GM11168 (cell line): Measurements from ENCODE around the gene FBXO11.

ENCODE experiments used
- in situ Hi-C: fragments of 300-500 bp; cut with MboI; formaldehyde crosslinking; loops from one replicate; pipeline ENCODE4 v1.12.0; 2022; ENCODE audit warnings: low sequenced_read_pairs; ENCODE audit not compliant: unreplicated experiment

FBXO11 gene

GRCh38 chr2:47864566-47864965 lies 41.7 kb downstream of the FBXO11 start:
- in situ Hi-C loops = loop anchor here (25.0 kb wide), 1 partner anchor 548 kb away; no protein-coding TSS in a partner anchor

GRCh38 chr2:47862949-47863348 lies 43.3 kb downstream of the FBXO11 start:
- in situ Hi-C loops = loop anchor here (25.0 kb wide), 1 partner anchor 549 kb away; no protein-coding TSS in a partner anchor

DNA sequence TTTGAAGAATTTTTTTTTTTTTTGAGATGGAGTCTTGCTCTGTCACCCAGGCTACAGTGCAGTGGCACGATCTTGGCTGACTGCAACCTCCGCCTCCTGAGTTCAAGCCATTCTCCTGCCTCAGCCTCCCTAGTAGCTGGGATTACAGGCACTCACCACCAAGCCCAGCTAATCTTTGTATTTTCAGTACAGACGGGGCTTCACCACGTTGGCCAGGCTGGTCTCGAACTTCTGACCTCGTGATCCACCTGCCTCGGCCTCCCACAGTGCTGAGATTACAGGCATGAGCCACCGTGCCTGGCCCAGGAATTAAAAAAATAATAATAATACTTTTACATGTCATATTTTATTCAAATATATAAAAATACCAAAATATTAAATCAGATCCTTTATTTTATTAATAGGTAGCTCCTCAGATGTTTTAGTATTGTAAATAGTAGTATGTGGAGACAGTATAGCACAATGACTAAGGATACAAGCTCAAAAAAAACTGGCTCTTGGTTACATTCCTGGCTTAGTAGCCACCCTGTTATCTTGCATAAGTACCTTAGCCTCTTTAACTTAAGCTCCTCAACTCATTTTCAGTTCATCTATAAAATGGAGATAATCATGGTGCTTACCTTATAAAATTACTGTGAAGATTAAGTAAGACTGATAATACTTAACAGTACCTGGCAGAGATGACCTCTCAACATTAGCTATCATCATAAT lies 53.1 kb downstream of the FBXO11 start:
- in situ Hi-C loops = loop anchor here (25.0 kb wide), 1 partner anchor 559 kb away; no protein-coding TSS in a partner anchor

DNA sequence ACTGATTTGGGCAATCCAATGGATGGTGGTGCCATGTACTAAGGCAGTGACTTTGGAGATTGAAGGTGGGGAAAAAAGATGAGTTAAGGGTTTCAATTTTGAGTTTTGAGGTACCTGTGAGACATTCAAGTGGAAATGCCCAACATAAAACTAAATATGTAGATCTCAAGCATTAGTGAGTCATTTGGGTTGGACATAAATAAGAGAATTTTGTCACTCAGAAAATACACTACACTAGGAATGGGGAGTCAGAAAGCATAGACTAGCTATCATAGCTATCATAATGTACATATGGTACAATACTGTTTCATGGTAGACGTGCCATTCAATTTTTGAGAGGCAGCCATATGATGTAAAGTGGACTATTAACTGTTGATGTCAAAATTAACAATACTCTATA lies 56.1 kb downstream of the FBXO11 start:
- in situ Hi-C loops = loop anchor here (25.0 kb wide), 1 partner anchor 562 kb away; no protein-coding TSS in a partner anchor

DNA sequence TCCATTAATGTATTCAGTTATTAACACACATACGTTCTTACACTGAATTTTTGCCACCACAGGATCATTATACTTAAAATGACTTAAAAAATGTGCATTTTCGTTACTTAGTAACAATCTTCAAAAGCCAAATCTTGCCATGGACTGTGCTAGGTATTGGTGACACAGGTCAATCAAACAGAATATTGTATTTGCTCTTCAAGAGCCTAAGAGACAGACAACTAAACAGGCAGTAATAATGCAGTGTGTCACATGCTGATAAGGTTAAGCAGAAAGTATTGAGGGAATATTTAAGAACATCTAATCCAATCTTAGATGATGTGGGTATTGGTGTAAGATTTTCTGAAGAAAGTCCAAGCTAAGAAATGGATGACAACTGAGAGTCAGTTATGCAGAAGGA lies 56.9 kb downstream of the FBXO11 start:
- in situ Hi-C loops = no loop called here

DNA sequence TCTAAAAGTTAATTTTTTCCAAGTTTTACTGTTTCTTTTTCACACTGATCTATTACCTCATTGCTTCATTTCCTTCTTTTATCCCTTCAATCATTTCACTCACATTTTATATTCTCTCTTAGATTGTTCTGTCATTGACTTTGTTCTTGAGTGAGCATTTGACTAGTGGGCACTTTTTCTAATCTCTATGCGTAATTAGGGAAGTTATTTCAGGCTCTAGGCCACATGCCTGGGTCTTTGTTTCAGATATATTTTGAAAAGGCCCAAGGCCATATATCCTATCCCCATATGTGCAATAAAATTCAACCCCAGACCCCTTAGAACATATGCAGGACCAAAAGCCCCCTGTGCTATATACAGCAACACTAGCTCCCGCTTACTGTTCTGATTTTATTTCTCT lies 62.1 kb downstream of the FBXO11 start:
- in situ Hi-C loops = no loop called here

DNA sequence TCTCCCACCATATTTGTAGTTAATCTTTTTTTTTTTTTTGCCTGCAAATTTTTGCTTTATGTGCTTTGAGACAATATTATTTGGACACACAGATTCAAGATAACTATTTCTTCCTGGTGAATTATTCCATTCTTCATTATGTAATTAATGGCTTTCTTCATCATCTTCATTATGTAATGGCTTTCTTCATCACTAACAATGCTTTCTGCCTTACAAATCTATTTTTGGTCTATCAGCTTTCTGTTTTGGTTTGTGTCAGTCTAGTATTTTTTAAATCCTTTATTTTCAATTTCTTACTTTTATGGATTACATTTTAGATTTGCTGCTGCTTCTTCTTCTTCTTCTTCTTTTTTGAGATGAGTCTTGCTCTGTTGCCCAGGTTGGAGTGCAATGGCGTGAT lies 62.9 kb downstream of the FBXO11 start:
- in situ Hi-C loops = no loop called here

DNA sequence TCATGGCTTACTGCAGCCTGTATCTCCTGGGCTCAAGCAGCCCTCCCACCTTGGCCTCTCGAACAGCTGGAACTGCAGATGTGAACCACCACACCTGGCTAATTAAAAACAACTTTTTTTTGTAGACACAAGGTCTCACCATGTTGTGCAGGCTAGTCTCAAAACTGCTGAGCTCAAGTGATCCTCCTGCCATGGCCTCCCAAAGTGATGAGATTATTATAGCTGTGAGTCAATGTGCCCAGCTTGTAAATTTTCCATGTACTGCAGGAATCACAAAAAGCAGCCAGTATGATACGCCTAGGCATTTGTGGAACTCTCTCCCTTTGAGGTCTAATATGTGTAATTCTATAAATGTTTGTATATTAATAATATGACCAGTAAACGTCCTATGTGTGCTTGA lies 63.5 kb downstream of the FBXO11 start:
- in situ Hi-C loops = no loop called here

DNA sequence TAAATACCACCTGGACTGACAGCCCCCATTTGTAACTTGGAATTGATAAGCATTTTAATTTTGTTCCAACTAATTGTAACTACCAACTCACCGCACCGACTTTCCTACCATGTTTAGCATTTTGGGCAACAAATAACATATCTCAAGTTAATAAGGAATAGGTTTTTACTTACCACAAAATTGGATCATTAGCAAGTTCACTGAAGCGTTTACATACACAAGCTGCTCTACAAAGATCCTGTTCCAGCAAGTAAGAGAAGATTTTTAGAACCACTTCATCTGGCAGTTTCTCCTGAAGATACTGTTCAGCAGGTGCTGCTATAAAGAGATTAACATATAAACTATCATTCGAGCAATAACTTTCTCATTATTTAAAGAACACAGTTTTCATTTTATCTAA lies 67.6 kb downstream of the FBXO11 start:
- in situ Hi-C loops = no loop called here

DNA sequence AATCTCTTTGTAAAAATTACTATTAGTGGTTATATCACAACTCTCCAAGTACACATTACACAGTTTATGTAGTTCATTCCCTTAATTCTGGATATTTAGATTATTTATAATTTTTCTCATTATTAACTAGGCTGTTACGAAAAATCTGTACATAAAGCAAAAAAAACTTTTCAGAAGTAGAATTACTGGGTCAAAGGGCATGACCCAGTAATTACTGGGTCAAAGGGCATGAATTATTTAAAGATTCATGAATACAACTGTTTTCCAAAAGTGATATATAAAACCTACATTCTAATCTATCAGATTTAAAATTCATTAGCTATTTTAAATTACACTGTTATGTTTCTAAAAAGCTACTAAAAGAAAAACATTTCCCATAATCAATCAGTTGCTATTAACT lies 68.0 kb downstream of the FBXO11 start:
- in situ Hi-C loops = no loop called here

GRCh38 chr2:47833516-47833968 lies 72.8 kb downstream of the FBXO11 start:
- in situ Hi-C loops = no loop called here

DNA sequence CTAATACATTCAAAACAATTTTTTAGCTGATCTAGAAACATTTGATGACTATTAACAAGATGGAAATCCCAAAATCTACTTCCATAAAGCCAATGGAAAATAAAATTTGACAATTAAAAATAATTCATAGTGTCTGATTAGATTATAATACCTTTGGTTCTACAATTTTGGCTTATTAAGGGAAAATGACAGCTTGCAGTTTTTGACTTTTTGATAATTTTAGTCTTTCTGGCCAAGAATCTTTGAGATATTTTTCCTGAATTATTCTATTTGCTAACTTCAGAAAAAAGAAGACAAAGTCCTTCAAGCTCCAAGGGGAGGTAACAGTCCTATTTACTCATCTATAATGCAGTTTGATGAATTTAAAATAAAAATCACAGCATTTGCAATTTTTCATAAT lies 83.8 kb downstream of the FBXO11 start:
- in situ Hi-C loops = no loop called here

DNA sequence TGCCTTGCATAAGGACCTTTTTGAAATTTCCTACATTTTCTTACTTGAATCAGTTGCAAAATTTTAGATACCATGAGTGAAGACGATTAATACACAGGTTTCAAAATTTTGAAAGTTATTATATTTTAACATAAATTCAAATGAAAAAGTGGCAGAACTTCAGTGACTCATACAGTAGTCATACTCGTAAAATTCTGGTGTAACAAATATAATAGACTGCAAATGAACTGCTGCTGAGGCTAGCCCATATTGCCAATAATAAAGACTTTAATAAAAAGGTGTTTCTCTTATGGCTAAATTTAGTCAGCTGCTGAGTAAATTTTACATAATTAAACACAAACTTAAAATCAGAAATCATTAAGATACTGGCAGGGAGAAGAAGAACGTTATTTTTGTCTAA lies 86.5 kb downstream of the FBXO11 start:
- in situ Hi-C loops = no loop called here

GRCh38 chr2:47818777-47819176 lies 87.5 kb downstream of the FBXO11 start:
- in situ Hi-C loops = no loop called here

DNA sequence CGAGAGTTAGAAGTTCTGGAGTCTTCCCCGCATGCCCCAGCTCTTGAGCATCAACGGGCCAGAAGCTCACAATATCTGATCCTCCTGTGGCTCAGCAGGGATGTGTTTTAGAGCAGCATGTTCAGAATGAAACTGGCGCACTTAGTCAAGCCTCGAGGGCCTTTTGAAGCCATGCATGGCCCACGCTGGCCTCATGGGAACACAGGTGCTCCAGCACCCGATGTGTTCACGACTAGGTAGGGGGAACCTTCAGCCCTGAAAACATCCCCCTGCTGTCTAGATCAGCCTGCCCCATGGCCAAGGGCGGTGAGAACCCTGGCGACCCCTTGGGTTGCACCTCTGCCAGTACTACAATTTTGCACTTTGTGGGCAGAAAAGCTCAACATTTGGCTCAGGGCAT lies 90.5 kb downstream of the FBXO11 start:
- in situ Hi-C loops = no loop called here

GRCh38 chr2:47811668-47812067 lies 94.6 kb downstream of the FBXO11 start:
- in situ Hi-C loops = no loop called here

DNA sequence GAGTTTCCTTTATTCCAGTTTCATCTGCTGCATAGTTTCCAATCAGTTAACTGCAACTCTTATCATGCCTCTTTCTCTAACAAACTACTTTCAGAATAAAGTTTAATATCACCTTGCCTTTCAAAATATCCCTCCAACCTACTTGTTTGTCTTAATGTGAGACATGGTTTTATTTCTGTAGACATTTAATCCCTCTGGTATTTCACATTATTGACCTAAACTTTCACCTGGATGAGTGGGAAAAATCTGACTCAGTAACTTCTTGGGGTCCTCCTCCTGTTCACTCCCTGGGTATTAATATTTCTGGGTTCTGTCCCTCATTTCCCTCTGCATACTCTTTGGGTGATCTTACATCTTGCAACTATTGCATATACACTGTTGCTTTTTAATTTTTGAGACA lies 95.4 kb downstream of the FBXO11 start:
- in situ Hi-C loops = no loop called here

- in situ Hi-C loops = no loop called here
These were observed 96.4 kb downstream of the FBXO11 start for GRCh38 chr2:47809903-47810302.

DNA sequence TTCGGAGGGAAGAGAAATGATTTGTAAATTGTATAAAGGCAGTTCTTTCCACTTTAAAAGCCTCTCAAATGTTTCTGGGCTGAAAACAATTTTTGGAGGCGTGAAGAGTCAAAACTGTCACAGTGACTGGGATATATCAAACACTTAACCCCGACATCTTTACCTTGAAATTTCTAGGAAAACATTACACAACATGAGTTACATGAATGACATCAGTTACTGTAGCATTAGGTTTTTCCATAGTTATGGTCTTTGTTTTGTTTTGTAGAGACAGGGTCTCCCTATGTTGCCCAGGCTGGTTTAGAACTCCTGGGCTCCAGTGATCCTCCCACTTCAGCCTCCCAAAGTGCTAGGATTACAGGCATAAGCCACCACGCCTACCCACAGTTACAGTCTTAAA lies 97.7 kb downstream of the FBXO11 start:
- in situ Hi-C loops = no loop called here

DNA sequence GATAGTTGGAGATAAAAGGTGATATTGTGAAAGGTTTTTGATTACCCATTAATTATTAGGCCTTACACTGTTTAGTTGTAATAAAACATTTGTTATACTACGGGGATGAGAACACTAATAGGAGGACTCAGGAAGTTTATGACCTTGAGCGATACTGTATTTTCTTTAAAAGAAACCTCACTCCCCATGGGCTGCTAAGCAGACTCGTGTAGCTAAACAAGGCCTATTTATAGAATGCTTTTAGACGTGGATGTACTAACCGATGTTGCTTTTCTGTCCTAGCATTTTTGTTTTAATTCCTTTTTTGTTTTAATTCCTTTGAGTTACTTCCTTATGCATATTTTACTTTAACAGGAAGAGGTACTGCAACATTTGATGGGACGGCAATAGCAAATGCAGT lies 100.4 kb downstream of the FBXO11 start:
- in situ Hi-C loops = no loop called here

DNA sequence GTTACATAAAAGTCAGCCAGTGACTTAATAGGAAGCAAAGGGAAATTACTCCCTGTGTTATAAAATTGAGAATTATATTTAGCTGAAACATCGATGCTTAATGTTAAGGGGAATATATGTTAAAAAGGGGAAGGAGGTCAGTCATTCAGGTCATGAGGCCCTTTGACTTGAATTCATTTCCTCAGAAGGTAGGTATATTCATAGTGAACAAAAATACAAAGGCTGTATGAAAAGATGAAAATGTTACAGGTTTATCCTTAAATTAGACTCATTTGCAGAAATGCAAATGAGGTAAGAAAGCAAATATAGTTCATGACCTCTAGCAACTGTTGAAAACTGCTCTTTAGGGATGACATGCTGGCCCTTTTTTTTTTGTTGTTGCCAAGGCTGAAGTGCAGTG lies 102.5 kb downstream of the FBXO11 start:
- in situ Hi-C loops = no loop called here

DNA sequence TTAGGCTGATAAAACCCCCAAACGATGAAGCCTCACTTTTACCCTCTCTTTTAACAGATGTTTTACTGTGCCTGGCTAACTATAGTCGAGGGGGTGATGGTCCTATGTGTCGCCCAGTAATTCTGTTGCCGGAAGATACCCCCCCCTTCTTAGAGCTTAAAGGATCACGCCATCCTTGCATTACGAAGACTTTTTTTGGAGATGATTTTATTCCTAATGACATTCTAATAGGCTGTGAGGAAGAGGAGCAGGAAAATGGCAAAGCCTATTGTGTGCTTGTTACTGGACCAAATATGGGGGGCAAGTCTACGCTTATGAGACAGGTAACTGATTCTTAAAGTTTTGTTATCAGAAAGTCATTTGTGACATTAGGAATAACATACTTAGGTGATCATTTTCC lies 102.9 kb downstream of the FBXO11 start:
- in situ Hi-C loops = no loop called here
